GM21515 (cell line): ENCODE results near the gene FBXW5.

Experiments
- ATAC-seq: cut with Tn5 transposase; IDR thresholded peaks from one replicate; pipeline ENCODE4 v1.9.1; 2021; ENCODE audit not compliant: unreplicated experiment

Gene FBXW5

DNA sequence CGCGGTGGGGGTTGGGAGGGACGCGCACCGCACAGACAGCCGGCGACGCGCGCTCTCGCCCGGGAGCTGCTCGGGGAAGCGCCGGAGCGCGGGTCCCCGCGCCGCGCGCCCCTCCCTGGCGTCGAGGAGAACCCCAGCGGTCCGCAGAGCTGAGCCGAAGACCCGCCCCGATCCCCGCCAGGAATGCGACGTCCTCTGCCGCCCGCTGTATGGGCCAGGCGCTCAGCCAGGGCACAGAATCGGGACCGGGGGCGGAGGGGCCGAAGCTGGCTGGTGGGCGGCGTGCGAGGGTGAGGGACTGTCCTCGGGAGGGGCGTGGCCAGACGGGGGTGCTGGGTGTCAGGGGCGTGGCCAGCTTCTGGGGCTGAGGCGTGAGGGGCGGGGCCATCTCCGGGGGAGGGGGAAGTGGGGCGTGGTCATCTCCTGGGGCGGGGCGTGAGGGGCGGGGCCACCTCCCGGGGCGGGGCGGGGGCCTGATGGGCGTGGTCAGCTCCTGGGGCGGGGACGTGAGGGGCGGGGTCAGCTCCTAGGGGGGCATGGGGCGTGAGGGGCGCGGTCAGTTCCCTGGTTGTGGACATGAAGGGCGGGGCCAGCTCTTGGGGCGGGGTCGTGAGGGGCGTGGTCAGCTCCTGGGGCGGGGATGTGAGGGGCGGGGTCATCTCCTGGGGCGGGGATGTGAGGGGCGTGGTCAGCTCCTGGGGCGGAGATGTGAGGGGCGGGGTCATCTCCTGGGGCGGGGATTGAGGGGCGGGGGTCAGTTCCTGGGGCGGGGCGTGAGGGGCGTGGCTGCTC lies 33.7 kb upstream of the FBXW5 start:
- no peak for ATAC-seq

- no peak for ATAC-seq
These were observed 33.1 kb upstream of the FBXW5 start for GRCh38 chr9:136977649-136978072.

- ATAC-seq: no peak
These were observed 32.7 kb upstream of the FBXW5 start, which contains the start of gene PTGDS for GRCh38 chr9:136977223-136977622. TSS of gene PTGDS (plus strand) at chr9:136977504. CDS start at chr9:136977579, 75 bp downstream.

- ATAC-seq: no peak
These were observed 31.1 kb upstream of the FBXW5 start for GRCh38 chr9:136975644-136976043.

DNA sequence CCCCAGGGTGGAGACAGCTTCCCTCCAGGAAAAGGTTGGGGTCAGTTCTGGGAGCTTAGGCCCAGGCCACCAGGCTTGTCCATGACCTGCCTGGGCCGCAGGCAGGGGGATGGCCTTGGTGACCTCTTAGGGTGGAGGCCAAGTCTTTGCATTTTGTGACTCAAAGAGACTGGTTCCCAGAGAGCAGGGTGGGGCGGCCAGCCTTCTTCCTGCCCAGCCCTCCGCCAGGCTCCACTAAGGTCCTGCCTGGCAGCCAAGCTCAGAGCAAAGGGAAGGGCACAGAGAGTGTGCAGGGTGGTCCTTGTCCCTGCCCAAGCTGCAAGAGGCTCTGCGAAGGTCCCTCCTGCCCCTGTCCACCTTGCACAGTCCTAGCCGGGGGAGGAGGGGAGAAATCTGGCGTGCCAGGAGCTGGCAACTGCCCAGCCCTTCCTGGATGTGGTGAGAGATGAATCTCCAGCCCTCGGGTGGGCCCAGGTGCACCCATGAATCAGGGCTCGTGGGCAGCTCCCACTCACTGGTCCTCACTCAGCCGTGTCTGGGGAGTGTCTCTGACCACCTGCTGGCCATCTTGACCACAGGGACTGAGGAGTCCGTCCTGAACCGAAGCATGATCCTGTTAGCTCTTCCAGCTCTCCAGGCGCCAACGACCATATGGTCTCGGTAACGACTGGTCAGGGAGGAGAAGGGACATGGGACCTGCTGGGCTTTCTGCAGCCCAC lies 30.4 kb upstream of the FBXW5 start:
- ATAC-seq: no peak

DNA sequence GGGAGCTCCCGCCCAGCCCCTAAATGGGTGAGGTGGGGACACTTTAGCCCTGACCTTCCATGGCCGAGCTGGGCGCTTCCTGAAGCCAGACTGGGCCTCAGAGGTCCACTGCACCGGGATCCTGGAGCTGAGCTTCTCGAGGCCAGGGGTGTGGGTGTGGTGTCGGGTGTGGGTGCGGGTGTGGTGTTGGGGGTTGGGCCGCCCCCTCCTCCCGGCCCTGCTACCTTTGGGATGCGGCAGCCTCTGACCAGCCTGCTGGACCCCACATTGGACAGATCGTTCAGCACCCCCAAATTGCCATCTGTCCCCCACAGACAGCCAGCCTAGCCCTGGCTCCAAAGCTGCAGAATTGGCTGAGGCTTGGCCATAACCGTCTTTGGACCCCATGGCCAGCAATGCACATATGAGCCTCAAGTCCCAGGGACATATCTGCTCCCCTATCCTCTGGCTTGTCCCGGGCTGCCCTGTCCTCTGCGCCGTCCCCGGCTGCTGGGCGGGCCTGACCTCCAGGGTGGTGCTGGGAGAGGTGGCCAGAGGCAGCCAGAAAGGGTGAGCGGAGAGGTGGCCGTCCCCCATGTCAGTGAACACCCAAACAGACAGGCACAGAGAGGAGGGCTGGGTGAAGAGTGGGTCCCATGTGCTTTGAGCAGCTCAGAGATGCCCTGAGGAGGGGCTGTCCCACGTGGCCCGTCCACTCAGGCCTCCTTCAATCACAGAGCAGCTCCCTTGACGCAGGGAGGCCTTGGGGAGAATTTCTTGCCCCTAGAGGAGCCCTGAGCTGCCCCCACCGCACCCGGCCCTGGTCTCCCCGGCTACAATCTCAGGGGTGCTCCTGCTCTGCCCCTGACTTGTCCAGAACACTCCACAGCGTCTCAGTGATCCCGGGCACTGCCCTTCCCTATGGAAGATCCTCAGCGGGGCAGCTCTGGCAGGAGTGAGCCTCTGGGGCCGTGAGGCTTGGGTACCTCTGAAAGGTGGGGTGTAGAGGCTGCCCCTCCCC lies 29.4 kb upstream of the FBXW5 start:
- no peak for ATAC-seq

- no peak for ATAC-seq
These were observed 28.2 kb upstream of the FBXW5 start for GRCh38 chr9:136972743-136973142.

GRCh38 chr9:136972335-136972734 lies 27.8 kb upstream of the FBXW5 start:
- ATAC-seq: no peak

DNA sequence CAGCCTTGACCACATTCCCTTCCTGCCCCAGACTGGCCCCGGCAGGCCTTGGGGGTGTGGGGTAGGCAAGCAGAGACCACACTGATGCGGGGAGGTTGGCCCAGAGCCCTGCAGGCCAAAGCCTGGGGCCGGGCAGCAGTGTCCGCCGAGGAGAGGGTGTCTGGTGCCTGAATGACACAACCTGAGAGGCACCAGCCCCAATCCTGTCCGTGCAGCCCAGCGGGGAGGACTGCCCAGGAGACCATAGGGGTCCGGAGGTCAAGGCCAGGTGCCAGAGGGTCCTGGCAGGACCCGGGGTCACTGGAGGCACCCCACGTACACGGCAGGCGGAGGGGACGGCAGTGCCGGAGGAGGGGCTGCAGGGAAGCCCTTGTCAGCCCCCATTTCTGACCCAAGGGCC lies 27.2 kb upstream of the FBXW5 start:
- ATAC-seq: no peak

DNA sequence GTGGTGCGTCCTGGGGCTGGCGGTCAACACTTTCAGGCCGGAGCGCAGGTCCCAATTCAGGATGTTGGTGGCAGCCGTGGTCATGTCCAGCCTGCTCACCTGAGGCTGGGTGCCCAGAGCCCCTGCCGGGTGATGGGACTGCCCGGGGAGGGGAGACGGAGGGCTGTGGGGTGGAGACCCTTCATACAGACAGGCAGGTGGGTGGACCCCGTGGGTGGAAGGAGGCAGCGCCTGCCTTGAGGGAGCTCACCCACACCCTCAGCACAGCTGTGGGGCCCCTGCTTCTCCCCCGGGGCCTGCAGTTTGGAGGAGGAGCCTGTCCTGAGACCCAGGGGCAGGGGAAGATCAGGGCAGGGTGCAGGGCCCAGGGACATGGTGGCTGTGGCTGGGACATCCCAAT lies 25.8 kb upstream of the FBXW5 start:
- no peak for ATAC-seq

DNA sequence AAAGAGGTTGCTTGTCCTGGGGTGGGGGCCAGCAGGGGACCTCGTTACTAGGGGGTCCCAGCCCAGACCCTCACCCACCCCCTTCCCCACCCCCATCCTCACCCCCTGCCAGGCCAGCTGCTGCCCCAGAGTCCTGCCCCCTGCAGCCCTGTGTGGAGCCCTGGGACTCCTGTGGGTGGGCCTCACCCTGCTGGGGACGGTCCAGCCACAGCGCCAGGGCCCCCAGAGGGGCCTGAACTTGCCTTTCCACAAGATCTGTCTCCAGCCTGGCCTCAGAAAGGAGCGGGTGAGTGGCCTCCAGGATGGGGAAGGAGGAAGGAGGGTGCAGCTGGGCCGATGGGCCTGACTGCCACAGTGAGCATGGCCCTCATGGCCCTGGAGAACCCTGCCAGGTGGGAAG lies 25.2 kb upstream of the FBXW5 start:
- ATAC-seq: no peak

- ATAC-seq: no peak
These were observed 24.6 kb upstream of the FBXW5 start for GRCh38 chr9:136969150-136969549.

- no peak for ATAC-seq
These were observed 24.0 kb upstream of the FBXW5 start for GRCh38 chr9:136968333-136969127.

GRCh38 chr9:136965771-136966484 lies 21.4 kb upstream of the FBXW5 start:
- ATAC-seq: no peak

DNA sequence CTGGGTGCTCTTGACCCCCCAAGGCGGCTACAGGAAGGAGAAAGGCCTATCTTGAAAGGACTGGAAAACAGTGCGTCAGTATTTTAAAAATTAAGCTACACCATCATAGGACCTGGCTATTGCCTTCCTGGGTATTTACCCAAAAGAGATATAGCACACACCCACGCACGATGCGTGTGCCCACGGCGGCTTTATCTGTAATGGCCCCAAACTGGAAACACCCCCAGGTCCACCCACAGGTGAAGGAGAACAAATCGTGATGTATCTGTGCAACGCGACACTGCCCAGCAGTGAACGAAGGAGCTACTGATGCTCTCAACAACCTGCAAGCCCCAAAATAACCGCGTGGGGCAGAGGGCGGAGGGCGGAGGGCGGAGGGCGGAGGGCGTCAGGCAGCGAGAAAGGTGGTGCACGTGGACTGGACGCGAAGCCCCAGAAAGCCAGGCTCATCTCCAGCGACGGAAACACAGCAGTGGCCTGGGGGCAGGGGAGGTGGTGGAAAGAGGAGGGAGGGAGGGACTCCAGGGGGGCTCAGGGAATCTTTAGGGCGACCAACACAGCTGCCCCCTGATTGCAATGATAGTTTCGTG lies 20.4 kb upstream of the FBXW5 start:
- no peak for ATAC-seq

DNA sequence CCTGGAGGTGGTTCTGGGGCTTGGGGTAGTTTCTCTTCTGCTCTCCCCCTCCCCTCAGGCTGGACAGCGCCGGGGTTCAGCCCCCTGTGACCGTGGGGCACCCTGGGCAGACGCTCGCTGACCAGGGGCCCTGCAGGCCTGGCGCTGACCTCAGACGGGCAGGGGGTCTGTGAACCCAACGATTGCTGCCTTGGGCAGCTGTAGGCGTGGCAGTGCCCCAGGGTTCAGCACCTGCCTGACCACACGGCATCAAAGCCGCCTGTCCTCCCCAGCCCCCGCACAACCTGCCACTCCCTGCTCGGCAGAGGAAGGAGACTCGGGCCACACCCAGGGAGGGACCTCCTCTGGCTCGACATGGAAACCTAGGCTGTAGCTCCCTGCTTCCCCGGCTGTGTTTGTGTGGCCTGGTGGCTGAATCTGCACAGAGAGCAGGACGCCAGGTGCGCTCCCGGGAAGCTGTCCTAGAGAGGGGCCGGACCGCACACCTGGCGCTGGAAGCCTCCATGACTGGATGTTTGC lies 19.7 kb upstream of the FBXW5 start:
- no peak for ATAC-seq

GRCh38 chr9:136963751-136964150 lies 19.2 kb upstream of the FBXW5 start:
- ATAC-seq: no peak

DNA sequence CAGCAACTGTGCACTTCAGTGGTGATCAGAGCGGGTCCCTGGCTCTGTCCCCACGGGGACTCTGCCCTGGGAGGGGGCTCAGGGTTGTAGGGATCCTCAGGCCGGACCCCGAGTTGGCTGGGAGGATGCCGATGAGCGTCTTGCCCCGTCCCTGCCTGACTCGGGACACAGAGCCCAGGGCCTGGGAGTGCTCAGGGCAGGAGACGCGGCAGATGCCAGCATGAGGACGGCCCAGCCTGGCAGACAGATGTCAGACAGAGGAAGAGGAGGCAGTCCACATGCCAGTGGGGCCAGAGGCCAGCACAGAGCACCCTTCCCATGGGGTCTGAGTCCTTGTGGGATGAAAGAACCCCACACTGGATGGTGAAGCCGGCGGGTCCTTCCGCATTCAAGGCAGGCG lies 18.8 kb upstream of the FBXW5 start:
- ATAC-seq: no peak

DNA sequence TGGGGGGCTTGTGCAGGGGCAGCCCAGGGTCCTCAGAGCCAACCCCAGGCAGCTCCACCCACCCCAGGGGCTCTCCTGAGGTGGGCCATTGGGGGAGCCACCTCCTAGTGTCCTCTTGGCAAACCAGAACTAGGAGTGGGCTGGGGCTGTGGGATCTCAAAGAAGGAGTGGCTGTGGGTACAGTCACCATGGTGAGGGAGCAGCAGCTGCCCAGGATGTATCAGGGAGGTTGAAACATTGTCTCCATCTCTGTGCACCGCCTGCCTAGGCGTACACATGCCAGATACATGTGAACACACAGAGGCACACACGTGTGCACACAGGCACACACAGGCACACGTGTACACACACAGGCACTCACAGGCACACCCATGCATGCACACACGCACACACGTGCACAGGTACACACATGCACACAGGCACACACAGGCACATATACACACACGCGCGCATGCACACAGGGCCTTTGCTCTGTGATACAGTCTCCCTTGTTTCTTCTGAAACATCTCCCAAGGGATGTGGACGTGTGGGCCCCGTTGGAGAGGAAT lies 18.2 kb upstream of the FBXW5 start:
- no peak for ATAC-seq
